Suppressor macrophage treated with lipopolysaccharide for 1 hour (primary cell): Measurements from ENCODE around the gene PPM1E.
"Not testable (repeated sequence)": the region's sequence is repeated elsewhere in the genome, so short reads cannot be mapped to it uniquely, and the experiment has no call there.

Experiments used
- DNase-seq, 3 donors: peaks; one replicate each; pipeline ENCODE4 v3.0.0-alpha.2; 2020 to 2022

PPM1E gene

DNA sequence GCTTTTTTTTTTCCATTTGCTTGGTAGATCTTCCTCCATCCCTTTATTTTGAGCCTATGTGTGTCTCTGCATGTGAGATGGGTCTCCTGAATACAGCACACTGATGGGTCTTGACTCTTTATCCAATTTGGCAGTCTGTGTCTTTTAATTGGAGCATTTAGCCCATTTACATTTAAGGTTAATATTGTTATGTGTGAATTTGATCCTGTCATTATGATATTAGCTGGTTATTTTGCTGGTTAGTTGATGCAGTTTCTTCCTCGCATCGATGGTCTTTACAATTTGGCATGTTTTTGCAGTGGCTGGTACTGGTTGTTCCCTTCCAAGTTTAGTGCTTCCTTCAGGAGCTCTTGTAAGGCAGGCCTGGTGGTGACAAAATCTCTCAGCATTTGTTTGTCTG is 94.5 kb downstream of the PPM1E start:
- DNase-seq: not testable (repeated sequence)

DNA sequence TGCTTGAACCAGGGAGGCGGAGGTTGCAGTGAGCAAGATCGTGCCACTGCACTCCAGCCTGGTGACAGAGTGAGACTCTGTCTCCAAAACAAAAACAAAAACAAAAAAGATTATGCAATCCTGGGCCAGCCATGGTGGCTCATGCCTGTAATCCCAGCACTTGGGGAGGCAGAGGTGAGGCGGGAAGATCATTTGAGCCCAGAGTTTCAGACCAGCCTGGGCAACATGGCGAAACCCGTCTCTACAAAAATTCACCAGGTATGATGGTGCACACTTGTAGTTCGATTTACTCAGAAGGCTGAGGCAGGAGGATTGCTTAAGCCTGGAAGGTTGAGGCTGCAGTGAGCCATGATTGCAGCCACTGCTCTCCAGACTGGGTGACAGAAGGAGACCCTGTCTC is 109.6 kb downstream of the PPM1E start:
- DNase-seq: peak in 1 of 3 donors; percentile 5

DNA sequence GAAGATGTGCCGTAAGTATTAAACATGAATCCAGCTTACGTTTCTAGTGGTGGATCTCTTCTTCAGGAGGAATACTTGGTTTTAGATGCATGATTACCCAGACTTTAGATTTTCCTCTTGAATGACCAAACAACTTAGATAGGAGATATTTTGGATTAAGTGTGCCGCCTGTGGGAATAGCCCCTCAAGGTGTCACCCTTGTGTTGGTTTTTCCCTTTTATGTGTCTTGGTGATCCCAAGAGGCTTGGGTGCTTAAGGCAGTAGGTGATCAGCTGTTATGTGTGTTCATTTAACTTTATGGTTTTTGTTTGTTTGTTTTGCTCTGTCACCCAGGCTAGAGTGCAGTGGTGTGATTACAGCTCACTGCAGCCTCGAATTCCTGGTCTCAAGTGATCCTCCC is 115.1 kb downstream of the PPM1E start:
- DNase-seq: no peak

DNA sequence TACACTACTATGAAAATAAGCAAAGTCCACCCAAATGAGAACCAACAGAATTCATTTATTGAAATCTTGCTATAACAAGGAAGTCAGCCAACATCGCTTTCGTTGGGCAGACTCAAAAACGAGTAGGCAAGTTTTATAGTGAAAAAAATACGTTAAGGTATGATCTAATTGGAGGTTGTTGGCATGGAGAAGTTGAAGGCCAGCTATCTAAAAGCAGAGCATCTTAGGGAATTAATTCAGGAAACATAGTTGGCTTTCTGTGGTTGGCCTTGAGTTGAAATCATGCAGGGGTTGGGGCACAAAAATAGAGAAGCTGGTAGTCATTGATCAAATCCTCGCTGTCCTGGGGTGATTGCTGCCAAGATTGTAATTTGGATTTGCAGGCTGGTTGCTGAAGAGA is 118.3 kb downstream of the PPM1E start:
- DNase-seq: peak in 2 of 3 donors; percentile 4 to 17

DNA sequence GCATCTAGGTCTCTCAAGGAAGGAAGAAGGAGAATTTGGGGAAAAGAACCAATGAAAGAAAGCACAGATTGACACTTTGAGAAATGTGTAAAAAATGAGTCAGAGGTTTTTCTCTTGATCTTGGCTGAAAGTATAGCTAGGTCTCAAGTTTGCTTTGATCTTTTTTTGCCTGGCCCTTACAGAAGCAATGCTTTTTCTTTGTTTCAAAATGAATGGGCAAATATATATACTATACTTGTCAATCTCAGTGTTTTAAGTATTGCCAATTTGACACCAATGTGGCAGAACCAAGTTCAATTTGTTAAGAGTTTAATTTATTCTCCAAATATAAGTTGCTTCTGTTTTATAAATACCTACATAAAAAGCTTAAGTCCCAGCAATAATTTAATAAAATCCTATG is 119.6 kb downstream of the PPM1E start:
- no peak for DNase-seq

DNA sequence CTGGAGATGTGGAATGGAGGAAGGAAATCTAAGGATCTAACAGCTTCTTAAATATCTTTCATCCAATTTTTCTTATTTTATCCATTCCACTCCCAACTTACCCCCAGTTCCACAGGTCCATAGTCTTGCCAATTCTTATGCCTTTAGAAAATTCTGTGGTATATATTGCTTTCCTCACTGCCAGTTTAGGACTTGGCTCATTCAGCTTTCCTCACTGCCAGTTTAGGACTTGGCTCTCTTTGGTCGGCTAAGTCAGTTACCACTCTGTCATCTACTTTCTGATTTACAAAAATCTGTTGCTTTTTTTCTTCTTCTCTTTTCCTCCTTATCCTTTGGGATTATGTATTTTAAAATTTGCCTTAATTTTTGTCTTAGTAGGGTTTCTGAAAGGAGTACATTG is 128.5 kb downstream of the PPM1E start:
- no peak for DNase-seq

DNA sequence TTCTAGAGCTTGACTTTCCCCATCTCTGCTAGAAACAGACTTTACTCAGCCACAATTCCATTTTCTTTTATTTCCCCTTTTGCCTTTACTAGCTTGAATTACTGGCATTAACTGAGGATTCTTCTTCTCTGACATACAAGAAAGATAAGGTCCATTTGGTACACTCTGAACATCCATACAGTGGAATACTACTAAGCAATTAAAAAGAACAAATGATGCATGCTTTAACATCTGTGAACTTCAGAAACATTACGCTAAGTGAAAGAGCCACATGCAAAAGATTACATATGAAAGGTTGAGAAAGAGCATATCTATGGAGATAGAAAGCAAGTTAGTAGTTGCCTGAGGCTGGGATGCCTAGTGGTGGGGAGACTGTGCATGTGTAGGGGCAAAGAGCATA is 130.9 kb downstream of the PPM1E start:
- no peak for DNase-seq

DNA sequence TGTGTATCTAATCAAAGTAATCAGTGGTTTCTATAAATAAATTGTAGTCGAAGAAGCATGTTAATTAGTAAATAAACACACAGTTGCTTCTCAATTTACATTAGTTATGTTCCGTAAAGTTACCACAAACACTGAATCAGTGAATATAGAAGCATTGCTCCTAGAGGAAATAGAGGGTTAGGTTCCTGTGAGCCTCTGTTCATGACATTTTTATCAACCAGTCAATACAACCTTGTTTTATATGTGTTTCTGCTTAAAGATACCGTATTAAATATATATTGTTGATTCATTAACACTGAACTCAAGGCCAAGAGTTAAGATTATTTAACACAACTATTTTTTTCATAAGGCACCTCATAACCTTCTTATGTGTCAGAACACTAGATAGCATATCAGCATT is 134.3 kb downstream of the PPM1E start:
- DNase-seq: no peak

DNA sequence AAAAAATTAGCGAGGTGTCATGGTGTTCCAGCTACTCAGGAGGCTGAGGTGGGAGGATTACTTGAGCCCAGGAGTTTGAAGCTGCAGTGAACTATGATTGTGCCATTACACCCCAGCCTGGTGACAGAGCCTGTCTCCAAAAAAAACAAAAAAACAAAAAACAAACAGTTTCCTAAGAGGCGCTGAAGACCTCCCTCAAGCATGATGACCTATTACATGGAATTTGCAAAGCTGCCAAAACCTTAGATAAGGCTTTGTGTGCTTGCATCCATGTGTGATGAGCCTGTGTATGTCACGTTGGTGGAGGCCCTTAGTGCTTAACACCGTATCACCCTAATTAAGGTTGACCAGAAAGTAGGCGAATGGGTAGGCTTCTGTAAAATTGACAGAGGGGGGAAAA is 143.5 kb downstream of the PPM1E start:
- no peak for DNase-seq

DNA sequence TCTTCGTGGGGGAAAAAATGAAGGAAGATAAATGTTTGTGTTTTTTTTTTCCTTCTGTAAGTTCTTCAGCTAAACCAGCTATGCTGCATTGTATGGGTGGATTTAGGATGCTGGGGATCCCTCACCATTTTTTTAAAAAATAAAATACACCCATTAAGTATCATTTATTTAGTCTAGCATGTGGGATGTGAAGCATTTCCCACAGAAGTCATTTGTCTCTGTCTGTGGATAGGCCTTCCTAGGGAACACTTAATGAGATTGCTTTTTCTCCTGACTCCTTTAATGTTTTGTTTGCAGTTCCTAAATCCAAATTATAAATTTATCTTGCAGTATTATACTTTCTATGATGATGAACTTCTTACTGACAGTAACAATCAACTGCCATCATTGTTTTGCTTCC is 146.7 kb downstream of the PPM1E start:
- no peak for DNase-seq

DNA sequence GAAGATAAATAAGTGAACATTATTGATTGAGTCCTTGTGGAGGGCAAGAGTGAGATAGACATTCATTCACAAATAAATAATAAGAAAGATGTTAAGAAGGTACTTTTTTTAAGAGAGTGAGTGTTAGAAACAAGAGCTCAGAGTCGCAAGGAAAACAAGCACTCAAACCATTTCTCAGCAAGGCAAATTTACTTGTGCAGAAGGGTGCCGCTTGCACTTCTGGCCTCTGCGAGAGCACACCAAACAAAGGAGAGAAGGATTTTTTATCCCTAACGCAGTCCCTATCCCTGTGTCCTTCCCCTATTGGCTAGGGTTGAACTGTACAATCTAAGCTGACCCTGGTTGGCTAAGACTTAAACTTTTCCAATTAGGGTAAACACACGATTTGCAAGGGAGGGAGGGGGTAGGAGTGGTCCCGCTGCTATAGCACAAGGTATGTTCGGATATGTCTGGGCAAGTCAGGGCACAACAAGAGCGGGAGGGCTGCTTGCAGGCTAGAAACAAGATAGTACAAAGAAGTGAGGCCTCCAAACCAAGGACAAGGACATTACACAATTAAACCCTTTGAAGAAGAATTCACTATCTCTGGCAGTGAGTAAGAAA is 156.2 kb downstream of the PPM1E start:
- DNase-seq: no peak

DNA sequence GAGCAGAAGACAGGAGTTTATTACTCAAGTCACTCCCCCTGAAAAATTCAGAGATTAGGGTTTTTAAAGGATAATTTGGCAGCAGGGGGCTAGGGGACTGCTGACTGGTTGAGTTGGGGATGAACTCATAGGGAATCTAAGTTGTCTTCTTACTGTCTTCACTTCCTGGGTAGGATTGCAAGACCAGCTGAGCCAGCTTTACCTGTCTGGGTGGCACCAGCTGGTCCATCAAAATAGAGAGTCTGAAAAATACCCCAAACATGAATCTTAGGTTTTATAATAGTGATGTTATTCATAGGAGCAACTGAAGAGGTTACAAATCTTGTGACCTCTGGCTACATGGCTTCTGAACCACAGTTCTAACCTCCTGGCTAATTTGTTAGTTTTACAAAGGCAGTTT is 157.9 kb downstream of the PPM1E start:
- DNase-seq: no peak

DNA sequence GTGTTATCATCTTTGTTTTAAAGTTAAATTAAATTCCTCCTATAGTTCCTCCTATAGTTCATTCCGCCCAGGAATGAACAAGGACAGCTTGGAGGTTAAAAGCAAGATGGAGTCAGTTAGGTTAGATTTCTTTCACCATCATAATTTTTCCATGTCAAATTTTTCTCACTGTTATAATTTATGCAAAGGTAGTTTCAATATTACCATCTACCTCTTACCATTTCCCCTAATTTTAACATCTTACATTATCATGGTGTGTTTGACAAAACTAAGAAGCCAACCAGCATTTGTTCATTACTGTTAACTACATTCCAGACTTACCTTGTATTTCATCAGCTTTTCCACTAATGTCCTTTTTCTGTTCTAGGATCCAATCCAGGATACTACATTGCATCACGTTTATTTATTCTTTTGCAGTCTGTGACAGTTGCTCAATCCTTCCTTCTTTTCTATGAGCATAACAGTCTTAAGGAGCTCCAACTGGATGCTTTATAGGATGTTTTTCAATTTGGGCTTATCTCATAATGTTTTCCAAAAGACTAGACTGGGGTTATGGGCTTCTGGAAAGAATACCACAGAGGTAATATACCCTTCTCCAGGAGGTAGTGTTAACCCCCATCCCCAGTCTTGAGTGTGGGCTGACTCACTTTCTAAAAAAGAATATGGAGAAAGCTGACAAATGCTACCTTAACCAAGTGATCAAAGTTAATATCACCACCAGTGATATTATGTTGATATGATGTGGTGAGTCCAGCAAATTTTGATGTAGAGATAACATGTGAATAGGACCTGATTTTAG is 158.5 kb downstream of the PPM1E start:
- DNase-seq: no peak

DNA sequence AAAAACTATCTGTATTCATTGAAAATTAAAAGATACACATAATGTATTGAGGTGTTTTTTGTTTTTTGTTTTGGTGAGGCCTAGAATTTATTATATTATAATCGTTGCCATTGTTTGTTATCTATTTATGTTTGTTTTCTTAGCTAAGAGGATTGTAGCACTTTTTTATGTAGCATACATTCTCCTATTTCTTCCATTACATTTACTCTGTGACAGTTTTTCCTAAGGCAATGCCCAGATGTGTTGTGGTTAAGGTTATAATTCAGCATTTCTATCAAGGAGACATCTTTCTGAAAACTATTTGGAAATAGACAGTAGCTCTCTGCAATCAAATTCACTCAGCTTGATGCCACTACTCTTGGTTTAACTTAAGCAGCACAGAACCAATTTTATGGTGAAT is 161.6 kb downstream of the PPM1E start:
- no peak for DNase-seq

DNA sequence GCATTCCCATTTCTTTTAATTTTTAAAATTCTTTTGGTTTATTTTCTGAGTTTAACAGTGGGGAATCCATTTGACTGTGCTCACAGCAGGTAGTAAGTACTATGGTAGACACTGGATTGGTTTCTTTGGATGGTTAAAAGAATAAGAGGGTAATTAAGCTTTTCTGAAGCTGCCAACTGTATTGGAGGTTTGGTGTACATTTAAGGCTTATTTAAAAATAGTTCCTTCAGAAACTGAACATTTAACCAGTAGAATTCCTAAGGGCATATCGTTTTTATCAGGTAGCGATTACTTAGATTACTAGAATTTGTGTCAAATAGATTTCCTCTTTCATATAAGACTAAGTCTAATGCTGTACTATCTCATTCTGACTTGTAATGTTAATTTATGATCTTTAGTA is 162.4 kb downstream of the PPM1E start:
- no peak for DNase-seq

DNA sequence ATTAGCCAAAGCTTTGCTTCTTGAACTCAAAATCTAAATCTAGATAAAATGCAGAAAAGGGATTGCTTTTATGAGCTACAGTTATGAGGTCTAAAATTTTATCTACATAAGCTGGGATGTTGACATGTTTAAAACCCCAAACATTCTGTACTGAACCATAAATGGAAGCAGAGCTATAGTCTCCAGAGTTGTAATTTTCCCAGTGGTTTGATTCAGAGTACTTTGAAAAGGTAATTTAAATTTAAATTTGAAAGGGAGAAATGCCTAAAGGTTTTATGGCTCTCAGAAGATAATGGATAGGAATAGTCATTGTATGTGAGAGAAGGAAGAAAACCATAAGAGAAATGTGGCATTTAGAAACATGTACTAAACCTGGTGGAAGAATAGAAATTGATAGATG is 163.2 kb downstream of the PPM1E start:
- no peak for DNase-seq

DNA sequence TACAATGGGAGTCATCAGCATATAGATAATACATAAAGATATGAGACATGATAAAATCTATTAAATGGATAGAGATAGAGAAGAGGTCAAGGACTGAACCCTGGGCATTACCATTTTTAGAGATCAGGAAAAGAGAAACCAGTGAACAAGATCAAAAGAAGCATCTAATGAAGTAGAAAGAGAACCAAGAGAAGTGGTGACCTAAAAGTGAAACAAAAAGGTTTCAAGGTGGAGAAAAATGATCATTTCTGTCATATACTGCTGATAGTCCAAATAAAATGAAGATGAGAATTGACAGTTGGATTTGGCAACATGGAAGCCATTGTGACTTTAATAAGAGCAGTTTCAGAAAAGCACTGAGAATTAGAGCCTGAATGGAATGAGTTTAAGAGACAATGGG is 165.1 kb downstream of the PPM1E start:
- no peak for DNase-seq

DNA sequence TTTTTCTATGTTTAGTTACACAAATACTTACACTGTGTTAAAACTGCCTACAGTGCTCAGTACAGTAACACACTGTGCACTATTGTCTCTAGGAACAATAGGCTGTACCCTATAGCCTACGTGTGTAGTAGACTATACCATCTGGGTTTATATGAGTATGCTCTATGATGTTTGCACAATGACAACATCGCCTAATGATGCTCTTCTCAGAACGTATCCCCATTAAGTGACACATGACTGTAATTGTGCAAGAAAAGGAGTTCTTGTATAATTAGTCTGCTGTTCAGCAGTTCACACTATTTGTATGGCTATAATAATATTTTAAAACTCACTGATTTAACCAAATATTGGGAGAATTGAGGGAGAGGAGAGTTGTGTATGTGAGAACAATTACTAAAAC is 177.3 kb downstream of the PPM1E start:
- no peak for DNase-seq

DNA sequence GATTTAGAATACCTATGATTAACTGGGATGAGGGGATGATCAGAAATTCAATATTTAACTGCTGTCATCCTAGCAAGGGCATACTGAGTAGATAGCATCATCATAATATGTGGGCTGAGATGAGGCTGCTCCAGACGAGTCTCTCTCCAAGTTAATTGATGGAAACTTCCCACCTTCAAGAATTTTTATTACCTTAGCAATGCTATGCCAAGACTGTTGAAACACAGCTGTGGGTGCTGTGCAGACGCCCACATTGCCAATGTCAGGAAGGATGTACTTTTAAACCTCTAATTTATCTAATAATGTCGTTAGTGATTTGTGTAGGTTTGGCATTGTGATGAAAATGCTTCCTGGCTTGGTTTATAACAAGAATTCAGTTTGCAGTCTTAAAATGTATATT is 180.6 kb downstream of the PPM1E start:
- no peak for DNase-seq

DNA sequence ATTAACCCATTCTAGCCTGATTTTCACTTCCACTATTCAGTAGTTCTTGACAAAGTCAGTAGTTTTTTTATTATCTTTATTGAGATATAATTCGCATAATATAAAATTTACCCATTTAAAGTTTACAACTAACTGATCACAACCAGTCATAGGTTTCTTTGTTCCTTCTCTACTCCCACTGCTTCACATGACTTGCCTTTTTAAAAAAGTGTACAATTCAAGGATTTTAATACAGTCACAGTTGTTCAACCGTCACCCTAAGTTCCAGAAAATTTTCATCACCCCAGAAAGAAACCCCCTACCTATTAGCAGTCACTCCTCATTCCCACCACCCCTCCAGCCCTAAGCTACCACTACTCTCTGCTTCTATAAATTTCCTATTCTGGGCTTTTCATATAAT is 188.5 kb downstream of the PPM1E start:
- DNase-seq: peak; percentile 36 to 64 (median 63)

DNA sequence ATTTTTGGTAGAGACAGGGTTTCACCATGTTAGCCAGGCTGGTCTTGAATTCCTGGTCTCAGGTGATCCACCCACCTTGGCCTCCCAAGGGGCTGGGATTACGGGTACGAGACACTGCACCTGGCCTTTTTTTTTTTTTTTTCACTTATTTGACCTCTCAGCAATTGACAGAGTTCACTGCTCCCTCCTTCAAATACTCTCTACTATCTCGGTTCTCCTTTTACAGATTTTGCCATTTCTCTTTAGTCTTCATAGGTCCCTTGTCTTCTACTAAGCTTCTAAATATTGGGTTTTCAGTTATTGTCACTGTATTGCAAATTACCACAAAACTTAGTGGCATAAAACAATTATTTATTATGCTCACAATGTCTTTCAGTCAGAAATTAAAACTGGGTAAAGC is 191.8 kb downstream of the PPM1E start:
- DNase-seq: no peak

DNA sequence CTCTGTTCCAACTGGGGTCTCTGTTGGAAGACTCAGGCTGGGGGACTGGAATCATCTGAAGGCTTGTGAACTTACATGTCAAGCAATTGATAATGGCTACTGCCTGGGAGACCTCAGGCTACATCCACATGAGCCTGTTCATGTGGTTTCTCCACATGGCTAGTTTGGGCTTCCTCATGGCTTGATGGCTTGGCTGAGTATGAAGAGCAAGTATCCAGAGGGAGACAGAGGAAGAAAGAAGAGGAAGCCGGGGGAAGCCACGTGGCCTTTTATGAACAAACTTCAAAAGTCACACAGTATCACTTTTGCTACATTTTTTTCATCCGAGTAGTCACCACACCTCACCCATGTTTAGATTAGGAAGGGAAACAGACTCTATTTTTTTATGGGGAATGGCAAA is 192.2 kb downstream of the PPM1E start:
- DNase-seq: peak; percentile 74 to 78 (median 75)

DNA sequence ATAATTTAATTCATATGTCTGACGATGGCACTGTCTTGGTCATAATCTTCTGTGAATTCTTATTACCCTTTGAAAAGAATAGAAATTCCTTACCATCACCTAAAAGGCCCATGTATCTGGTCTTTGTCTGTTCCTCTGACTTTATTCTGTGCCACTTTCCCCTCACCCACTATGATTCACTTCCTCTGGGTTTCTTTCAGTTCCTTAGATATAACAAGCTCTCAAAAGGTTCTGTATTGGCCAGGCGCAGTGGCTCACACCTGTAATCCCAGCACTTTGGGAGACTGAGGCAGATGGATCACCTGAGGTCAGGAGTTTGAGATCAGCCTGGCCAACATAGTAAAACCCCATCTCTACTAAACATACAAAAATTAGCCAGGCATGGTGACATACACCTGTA is 198.7 kb downstream of the PPM1E start:
- peak; percentile 32 to 54 (median 45) for DNase-seq

DNA sequence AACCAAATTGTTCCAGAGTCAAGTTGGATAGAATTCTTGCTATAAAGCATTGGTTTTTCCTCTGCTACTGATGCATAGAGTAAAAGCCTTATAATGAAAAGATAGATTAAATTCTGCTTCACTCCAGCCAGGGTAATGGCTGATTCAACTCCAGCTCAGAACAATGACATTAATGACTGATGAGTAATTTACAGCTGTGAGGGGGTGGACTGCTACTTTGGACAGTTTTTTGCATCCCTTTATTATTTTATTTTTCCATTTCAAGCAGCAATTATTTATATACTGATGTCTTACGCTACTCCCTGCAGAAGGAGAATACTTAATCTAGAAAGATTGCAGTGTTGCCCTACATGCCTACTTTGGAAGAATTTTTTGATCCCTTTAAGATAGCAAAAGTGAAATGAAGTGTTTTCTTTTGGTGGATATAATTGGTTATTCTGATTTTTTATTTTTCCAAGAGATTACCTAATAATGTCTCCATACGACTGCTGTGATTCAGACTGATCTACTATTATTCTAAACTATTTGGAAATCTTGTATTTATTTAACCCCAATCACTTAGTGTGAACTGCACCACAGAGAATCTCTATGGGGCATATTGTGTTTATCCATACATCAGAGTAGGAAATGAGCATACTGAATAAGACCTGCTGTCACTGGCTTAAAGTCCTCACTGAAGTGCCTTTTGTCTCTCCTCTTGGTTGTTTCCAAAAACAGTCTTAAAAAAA is 201.5 kb downstream of the PPM1E start:
- DNase-seq: peak; percentile 31 to 53 (median 50)
